Stomach (tissue), 9 donors: ENCODE measurements around the gene BABAM1. TPM values are rescaled to one million over a fixed set of nuclear protein-coding genes. Genes with fewer than 3 reads are reported as not detected.

ENCODE experiments used
- DNase-seq, 2 donors: peaks; one replicate each; pipeline versions ENCODE4 v3.0.0 to v3.0.0-alpha.2; 2013 to 2019
- H3K27ac ChIP-seq, 5 donors: fragments of 200-600 bp in 4 of 5; sonication (generic) in 4 of 5; one replicate each; pipeline ENCODE4 v1.5.1; 2013 to 2019; ENCODE audit warnings: mild to moderate bottlenecking in 1 of 5, moderate library complexity in 1 of 5
- H3K27me3 ChIP-seq, 3 donors: fragments of 200-600 bp; sonication (generic); one replicate each; pipeline ENCODE4 v1.5.1; 2017 to 2019; ENCODE audit warnings: mixed run types in 1 of 3
- H3K36me3 ChIP-seq, 4 donors: fragments of 200-600 bp; sonication (generic); 1 replicate in 3 of 4; 2 replicates in 1 of 4; pipeline ENCODE4 v1.5.1; 2016 to 2019
- H3K4me1 ChIP-seq, 4 donors: fragments of 200-600 bp; sonication (generic); one replicate each; pipeline ENCODE4 v1.5.1; 2016 to 2019
- H3K4me3 ChIP-seq, 4 donors: fragments of 200-600 bp; sonication (generic) in 3 of 4; one replicate each; pipeline ENCODE4 v1.5.1; 2016 to 2019; ENCODE audit warnings: mild to moderate bottlenecking in 1 of 4
- H3K9me3 ChIP-seq, 4 donors: fragments of 200-600 bp; sonication (generic); one replicate each; pipeline ENCODE4 v1.5.1; 2016 to 2019
- EP300 ChIP-seq: sonication (generic); formaldehyde crosslinking; IDR thresholded peaks from one replicate; pipeline ENCODE4 v1.6.1; 2017; ENCODE audit warnings: antibody characterized with exemption
- POLR2A ChIP-seq, 4 donors: fragments of 450-650 bp; IDR thresholded peaks; one replicate each; pipeline ENCODE4 v1.6.1; 2016; ENCODE audit warnings: antibody characterized with exemption in 4 of 4, control low read depth in 2 of 4, mild to moderate bottlenecking in 1 of 4, moderate library complexity in 1 of 4
- POLR2AphosphoS5 ChIP-seq, 3 donors: sonication (generic); formaldehyde crosslinking; IDR thresholded peaks; one replicate each; pipeline ENCODE4 v1.6.1; 2016; ENCODE audit warnings: antibody characterized with exemption in 3 of 3
- WGBS, 5 donors: extraction: QIAGEN DNeasy Blood & Tissue Kit in 3 of 5; methylation state at CpG; one replicate each; pipeline versions ENCODE4 v1.1.5 to v1.1.7; 2013 to 2018; 5-methylcytosine and 5-hydroxymethylcytosine counted together
- intact Hi-C: fragments of 100-400 bp; cut with DNase I; formaldehyde crosslinking; loops from one replicate; pipeline ENCODE4 v1.15.1; 2023; ENCODE audit warnings: low total_unique reads
- polyA plus RNA-seq, 3 donors: library from polyadenylated mRNA; stranded (reverse); fragments of 200-250 nt; gene quantifications; one replicate each; pipeline ENCODE4 v1.2.3, GENCODE V29; 2013
- total RNA-seq, 5 donors: library from RNA; depleted of rRNA; stranded (reverse); fragments of >200 nt; gene quantifications; one replicate each; pipeline versions ENCODE4 v1.1.0 to v1.2.3, GENCODE V29; 2014 to 2016
- TF ChIP-seq, protein P1 (sequence below), 7 experiments: fragments of 450-650 bp in 4 of 7; fragments of 200-600 bp in 3 of 7; sonication (generic) in 3 of 7; IDR thresholded peaks; one replicate each; pipeline ENCODE4 v1.5.1; 2016 to 2019; ENCODE audit warnings: antibody characterized with exemption in 7 of 7, control low read depth in 2 of 7, mild to moderate bottlenecking in 1 of 7
- donor health status: healthy with polysubstance abuse.
- donor health status: Bipolar disorder and iron deficiency.
- donor health status: healthy.

BABAM1 gene
- total and polyA plus RNA-seq, 8 donors = 26.2 to 146 (median 73.1) TPM

DNA sequence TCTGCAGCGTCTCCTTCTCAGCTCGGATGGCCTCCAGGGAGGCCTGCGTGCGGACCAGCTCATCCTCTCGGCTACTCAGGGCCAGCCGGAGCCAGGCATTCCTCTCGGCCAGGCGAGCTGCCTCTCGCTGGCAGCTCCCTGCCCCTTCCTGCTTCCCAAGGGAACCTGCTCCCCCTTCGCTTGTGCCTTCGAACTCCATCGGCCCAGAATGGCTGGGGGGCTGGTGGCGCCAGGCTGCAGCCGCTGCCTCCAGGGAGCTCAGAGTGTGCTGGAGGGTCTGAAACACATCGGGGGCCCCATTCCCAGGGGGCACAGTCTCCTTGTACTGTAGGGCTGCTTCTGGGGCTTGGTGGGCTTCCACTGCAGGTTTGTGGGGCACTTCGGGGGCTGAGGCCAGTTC, 4.7 kb upstream of the BABAM1 start:
- Histone ChIP-seq H3K4me1 (peaks cover 0 to 9% (median 3%) of the 10 kb centered on the region in 4 donors), H3K9me3 (peaks cover 0 to 9% (median 4%) of the 10 kb centered on the region in 4 donors), H3K4me3 (peak overlapping the region in 1 of 4 donors; percentile 38), H3K36me3 (no peaks in the 10 kb centered on the region), H3K27ac (no peak overlapping the region), H3K27me3 (no peaks in the 10 kb centered on the region)
- WGBS, 5 donors = 65 to 85% (median 80%) methylated on average over 6 to 16 of the region's 16 CpGs
- intact Hi-C loops = no loop called here
- TF ChIP-seq POLR2A (IDR thresholded peaks at IDR 0.05) = no peak
- no peak for TF ChIP-seq EP300
- TF ChIP-seq, protein P1, sequence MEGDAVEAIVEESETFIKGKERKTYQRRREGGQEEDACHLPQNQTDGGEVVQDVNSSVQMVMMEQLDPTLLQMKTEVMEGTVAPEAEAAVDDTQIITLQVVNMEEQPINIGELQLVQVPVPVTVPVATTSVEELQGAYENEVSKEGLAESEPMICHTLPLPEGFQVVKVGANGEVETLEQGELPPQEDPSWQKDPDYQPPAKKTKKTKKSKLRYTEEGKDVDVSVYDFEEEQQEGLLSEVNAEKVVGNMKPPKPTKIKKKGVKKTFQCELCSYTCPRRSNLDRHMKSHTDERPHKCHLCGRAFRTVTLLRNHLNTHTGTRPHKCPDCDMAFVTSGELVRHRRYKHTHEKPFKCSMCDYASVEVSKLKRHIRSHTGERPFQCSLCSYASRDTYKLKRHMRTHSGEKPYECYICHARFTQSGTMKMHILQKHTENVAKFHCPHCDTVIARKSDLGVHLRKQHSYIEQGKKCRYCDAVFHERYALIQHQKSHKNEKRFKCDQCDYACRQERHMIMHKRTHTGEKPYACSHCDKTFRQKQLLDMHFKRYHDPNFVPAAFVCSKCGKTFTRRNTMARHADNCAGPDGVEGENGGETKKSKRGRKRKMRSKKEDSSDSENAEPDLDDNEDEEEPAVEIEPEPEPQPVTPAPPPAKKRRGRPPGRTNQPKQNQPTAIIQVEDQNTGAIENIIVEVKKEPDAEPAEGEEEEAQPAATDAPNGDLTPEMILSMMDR (IDR thresholded peaks at IDR 0.05) = no peak
- no peak for TF ChIP-seq POLR2AphosphoS5 (IDR thresholded peaks at IDR 0.05)
- no peak for DNase-seq

GRCh38 chr19:17263712-17264640, 3.3 kb upstream of the BABAM1 start:
- no peak for DNase-seq
- peaks cover 6 to 24% (median 17%) of the 10 kb centered on the region in 4 donors for H3K4me1 ChIP-seq
- peaks cover 0 to 4% (median 4%) of the 10 kb centered on the region in 4 donors for H3K36me3 ChIP-seq
- peak overlapping the region; percentile 13 to 38 (median 28) for H3K4me3 ChIP-seq
- intact Hi-C loops = no loop called here
- 75 to 90% (median 83%) methylated on average over 20 to 23 of the region's 23 CpGs for WGBS, 5 donors
- TF ChIP-seq POLR2AphosphoS5 (IDR thresholded peaks at IDR 0.05) (no peak), POLR2A (IDR thresholded peaks at IDR 0.05) (no peak), EP300 (no peak)
- TF ChIP-seq, protein P1 (IDR thresholded peaks at IDR 0.05) = no peak
- peak overlapping the region in 4 of 5 donors; percentile 36 to 55 (median 49) for H3K27ac ChIP-seq
- H3K9me3 ChIP-seq = peaks cover 0 to 9% (median 4%) of the 10 kb centered on the region in 4 donors
- H3K27me3 ChIP-seq = no peaks in the 10 kb centered on the region

- Histone ChIP-seq H3K27ac (peak within 1 kb of the TSS in 4 of 5 donors; percentile 36 to 55 (median 49)), H3K4me3 (peak within 1 kb of the TSS; percentile 13 to 38 (median 28)), H3K36me3 (peaks cover 0 to 11% (median 11%) of the 10 kb centered on the region in 4 donors), H3K27me3 (no peaks in the 10 kb centered on the region), H3K9me3 (peaks cover 0 to 4% (median under 1%) of the 10 kb centered on the region in 4 donors), H3K4me1 (peaks cover 6 to 24% (median 17%) of the 10 kb centered on the region in 4 donors)
- WGBS, 5 donors = 32 to 48% (median 38%) methylated on average over 5 of the region's 5 CpGs
- intact Hi-C loops = no loop called here
- TF ChIP-seq EP300 (no peak), POLR2AphosphoS5 (IDR thresholded peaks at IDR 0.05) (peak in 1 of 3 donors; percentile 25), POLR2A (IDR thresholded peaks at IDR 0.05) (no peak)
- TF ChIP-seq, protein P1 (IDR thresholded peaks at IDR 0.05) = no peak
- DNase-seq = peak in 1 of 2 donors; percentile 59
Observed at GRCh38 chr19:17264641-17264979, 2.6 kb upstream of the BABAM1 start, which contains the start of gene USHBP1. TSS of gene USHBP1 (minus strand) at chr19:17264745. CDS start at chr19:17264299, 446 bp downstream.

- Histone ChIP-seq H3K36me3 (peaks cover 5 to 25% (median 25%) of the 10 kb centered on the region in 4 donors), H3K27ac (peak overlapping the region in 3 of 5 donors; percentile 77 to 84 (median 82)), H3K4me3 (no peak overlapping the region), H3K9me3 (no peaks in the 10 kb centered on the region), H3K27me3 (no peaks in the 10 kb centered on the region), H3K4me1 (peaks cover 6 to 20% (median 17%) of the 10 kb centered on the region in 4 donors)
- DNase-seq = no peak
- intact Hi-C loops = no loop called here
- no peak for TF ChIP-seq EP300
- TF ChIP-seq POLR2AphosphoS5 (IDR thresholded peaks at IDR 0.05) = no peak
- WGBS, 5 donors = 87 to 92% (median 89%) methylated on average over 7 of the region's 7 CpGs
Observed at GRCh38 chr19:17266026-17266425, 1.2 kb upstream of the BABAM1 start.
